ENCODE measurements around the gene PCDHA4. TPM values are rescaled to one million over a fixed set of nuclear protein-coding genes. Genes with fewer than 3 reads are reported as not detected.
"Not testable (repeated sequence)": the region's sequence is repeated elsewhere in the genome, so short reads cannot be mapped to it uniquely, and the experiment has no call there.

PCDHA4 gene
- 0.12 TPM for polyA plus RNA-seq (ENCODE audit: insufficient read length)

- no peak for DNase-seq
Observed at GRCh38 chr5:140806834-140807775, at the start of gene PCDHA4. PCDHA4 (plus strand) TSS chr5:140807068.

GRCh38 chr5:140764177-140764973 lies 42.5 kb upstream of the PCDHA4 start:
- DNase-seq: no peak

- no peak for DNase-seq
Observed at GRCh38 chr5:140767444-140767843, 39.4 kb upstream of the PCDHA4 start.

- DNase-seq: no peak
Observed at GRCh38 chr5:140780512-140780911, 26.4 kb upstream of the PCDHA4 start.

- no peak for DNase-seq
Observed at GRCh38 chr5:140785905-140786686, 20.8 kb upstream of the PCDHA4 start, which contains the start of gene PCDHA1. PCDHA1 (plus strand) TSS chr5:140786140.

GRCh38 chr5:140787422-140787821 lies 19.4 kb upstream of the PCDHA4 start:
- DNase-seq: not testable (repeated sequence)

GRCh38 chr5:140787849-140788504 lies 18.9 kb upstream of the PCDHA4 start:
- DNase-seq: not testable (repeated sequence)

- no peak for DNase-seq
Observed at GRCh38 chr5:140791089-140791488, 15.8 kb upstream of the PCDHA4 start.

- no peak for DNase-seq
Observed at GRCh38 chr5:140794595-140795258, 12.1 kb upstream of the PCDHA4 start, which contains the start of gene PCDHA2. PCDHA2 (plus strand) TSS chr5:140794852.

GRCh38 chr5:140795259-140795641 lies 11.6 kb upstream of the PCDHA4 start:
- no peak for DNase-seq

- not testable (repeated sequence) for DNase-seq
Observed at GRCh38 chr5:140796072-140796717, 10.7 kb upstream of the PCDHA4 start.

- DNase-seq: no peak
Observed at GRCh38 chr5:140796718-140797095, 10.2 kb upstream of the PCDHA4 start.

- no peak for DNase-seq
Observed at GRCh38 chr5:140800816-140801493, 5.9 kb upstream of the PCDHA4 start, which contains the start of gene PCDHA3. PCDHA3 (plus strand) TSS chr5:140801057.

- no peak for DNase-seq
Observed at GRCh38 chr5:140801494-140801841, 5.4 kb upstream of the PCDHA4 start.

GRCh38 chr5:140802381-140802780 lies 4.5 kb upstream of the PCDHA4 start:
- not testable (repeated sequence) for DNase-seq

- DNase-seq: no peak
Observed at GRCh38 chr5:140802781-140803271, 4.0 kb upstream of the PCDHA4 start.

GRCh38 chr5:140808241-140808888 lies 1.5 kb downstream of the PCDHA4 start:
- DNase-seq: not testable (repeated sequence)

- DNase-seq: no peak
Observed at GRCh38 chr5:140808889-140809291, 2.0 kb downstream of the PCDHA4 start.
